ENCODE measurements around the gene SHC4. TPM values are rescaled to one million over a fixed set of nuclear protein-coding genes. Genes with fewer than 3 reads are reported as not detected.

Gene SHC4
- total RNA-seq, 1 experiment from 2014 or later = 0.63 TPM

DNA sequence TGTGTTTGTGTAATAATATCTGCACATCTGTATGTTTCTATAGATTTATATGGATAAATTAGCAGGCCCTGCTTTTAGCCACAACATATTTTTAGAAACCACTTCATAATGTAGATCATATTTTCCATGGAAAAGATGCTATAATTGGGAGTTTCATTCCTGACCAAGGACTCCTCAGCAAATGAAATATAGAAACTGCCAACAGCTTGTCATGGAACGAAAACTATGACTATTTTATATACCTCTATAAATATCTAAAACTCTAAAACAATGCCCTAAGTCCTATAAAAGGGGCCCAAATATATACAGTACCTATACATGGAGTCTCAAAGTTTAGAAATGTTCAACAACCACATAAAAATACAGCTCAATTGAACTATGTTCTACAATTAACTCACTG, 57.9 kb downstream of the SHC4 start:
- no peak overlapping the region for H3K27ac Mint-ChIP-seq
- TF ChIP-seq NR3C1 (CRISPR knock-in tag; conservative IDR thresholded peaks at IDR 0.05; ENCODE audit: low read depth) = no peak
- TF ChIP-seq ESRRA (CRISPR knock-in tag; IDR thresholded peaks at IDR 0.05; ENCODE audit: borderline replicate concordance) = no peak
- no peak for TF ChIP-seq CBFB (CRISPR knock-in tag; IDR thresholded peaks at IDR 0.05; ENCODE audit: low read depth)
- no peak for TF ChIP-seq IRF2 (CRISPR knock-in tag; IDR thresholded peaks at IDR 0.05; ENCODE audit: borderline replicate concordance, low read depth)
- TF ChIP-seq, protein P1, sequence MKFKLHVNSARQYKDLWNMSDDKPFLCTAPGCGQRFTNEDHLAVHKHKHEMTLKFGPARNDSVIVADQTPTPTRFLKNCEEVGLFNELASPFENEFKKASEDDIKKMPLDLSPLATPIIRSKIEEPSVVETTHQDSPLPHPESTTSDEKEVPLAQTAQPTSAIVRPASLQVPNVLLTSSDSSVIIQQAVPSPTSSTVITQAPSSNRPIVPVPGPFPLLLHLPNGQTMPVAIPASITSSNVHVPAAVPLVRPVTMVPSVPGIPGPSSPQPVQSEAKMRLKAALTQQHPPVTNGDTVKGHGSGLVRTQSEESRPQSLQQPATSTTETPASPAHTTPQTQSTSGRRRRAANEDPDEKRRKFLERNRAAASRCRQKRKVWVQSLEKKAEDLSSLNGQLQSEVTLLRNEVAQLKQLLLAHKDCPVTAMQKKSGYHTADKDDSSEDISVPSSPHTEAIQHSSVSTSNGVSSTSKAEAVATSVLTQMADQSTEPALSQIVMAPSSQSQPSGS (CRISPR knock-in tag; IDR thresholded peaks at IDR 0.05; ENCODE audit: borderline replicate concordance, low read depth) = no peak
- no peak for TF ChIP-seq JAZF1 (CRISPR knock-in tag; IDR thresholded peaks at IDR 0.05)
- TF ChIP-seq NFE2L1 (CRISPR knock-in tag; IDR thresholded peaks at IDR 0.05) = no peak
- TF ChIP-seq ATF3 (CRISPR knock-in tag; conservative IDR thresholded peaks at IDR 0.05) = no peak
- no peak for TF ChIP-seq SOX15 (CRISPR knock-in tag; IDR thresholded peaks at IDR 0.05)
- TF ChIP-seq, protein P2, sequence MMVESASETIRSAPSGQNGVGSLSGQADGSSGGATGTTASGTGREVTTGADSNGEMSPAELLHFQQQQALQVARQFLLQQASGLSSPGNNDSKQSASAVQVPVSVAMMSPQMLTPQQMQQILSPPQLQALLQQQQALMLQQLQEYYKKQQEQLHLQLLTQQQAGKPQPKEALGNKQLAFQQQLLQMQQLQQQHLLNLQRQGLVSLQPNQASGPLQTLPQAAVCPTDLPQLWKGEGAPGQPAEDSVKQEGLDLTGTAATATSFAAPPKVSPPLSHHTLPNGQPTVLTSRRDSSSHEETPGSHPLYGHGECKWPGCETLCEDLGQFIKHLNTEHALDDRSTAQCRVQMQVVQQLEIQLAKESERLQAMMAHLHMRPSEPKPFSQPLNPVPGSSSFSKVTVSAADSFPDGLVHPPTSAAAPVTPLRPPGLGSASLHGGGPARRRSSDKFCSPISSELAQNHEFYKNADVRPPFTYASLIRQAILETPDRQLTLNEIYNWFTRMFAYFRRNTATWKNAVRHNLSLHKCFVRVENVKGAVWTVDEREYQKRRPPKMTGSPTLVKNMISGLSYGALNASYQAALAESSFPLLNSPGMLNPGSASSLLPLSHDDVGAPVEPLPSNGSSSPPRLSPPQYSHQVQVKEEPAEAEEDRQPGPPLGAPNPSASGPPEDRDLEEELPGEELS (CRISPR knock-in tag; IDR thresholded peaks at IDR 0.05) = no peak
- no peak for TF ChIP-seq FOXJ3 (CRISPR knock-in tag; IDR thresholded peaks at IDR 0.05; ENCODE audit: borderline replicate concordance)
- no peak for TF ChIP-seq ZNF138 (CRISPR knock-in tag; conservative IDR thresholded peaks at IDR 0.05)
- DNase-seq (ENCODE audit: low spot score) = no peak
- H3K36me3 Mint-ChIP-seq = no peaks in the 10 kb centered on the region
- no peak overlapping the region for H3K4me3 Mint-ChIP-seq
- ChIA-PET POLR2A (no interaction called here), CTCF (interaction anchor here (1.1 to 2.7 kb wide), 2 partner anchors 44 to 70 kb away, joined by 3 to 11 read pairs; no protein-coding TSS in a partner anchor)
- no peaks in the 10 kb centered on the region for H3K4me1 Mint-ChIP-seq
- H3K9me3 Mint-ChIP-seq = no peaks in the 10 kb centered on the region
- no peak for ATAC-seq
- H3K27me3 Mint-ChIP-seq (ENCODE audit: low read depth) = no peaks in the 10 kb centered on the region

DNA sequence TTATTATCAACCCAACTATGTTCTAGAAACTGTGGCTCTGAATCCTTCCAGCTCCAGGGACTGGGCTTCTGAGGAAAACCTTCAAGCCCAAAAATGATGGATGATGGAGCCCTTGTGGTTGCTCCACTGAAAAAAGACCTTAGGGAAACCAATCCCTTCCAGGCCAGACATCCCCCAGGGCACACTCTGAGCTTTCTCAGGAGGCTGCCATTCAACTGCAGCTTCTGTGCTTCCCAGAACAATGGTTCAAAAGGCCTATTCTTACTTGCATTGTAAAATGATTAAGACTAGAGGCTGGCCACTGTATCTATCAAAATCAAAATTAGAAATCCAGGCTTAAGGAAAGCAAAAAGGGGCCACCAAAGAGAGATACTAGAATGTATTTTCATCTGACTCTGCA, 58.5 kb downstream of the SHC4 start:
- Mint-ChIP-seq H3K27ac (no peak overlapping the region), H3K27me3 (ENCODE audit: low read depth) (no peaks in the 10 kb centered on the region), H3K36me3 (no peaks in the 10 kb centered on the region), H3K4me3 (no peak overlapping the region), H3K4me1 (no peaks in the 10 kb centered on the region), H3K9me3 (no peaks in the 10 kb centered on the region)
- ChIA-PET CTCF (interaction anchor here (1.2 to 2.7 kb wide), 2 partner anchors 9 to 71 kb away, joined by 3 to 11 read pairs; no protein-coding TSS in a partner anchor), POLR2A (no interaction called here)
- DNase-seq (ENCODE audit: low spot score) (no peak), ATAC-seq (no peak)
- no peak for TF ChIP-seq NFE2L1 (CRISPR knock-in tag; IDR thresholded peaks at IDR 0.05)
- TF ChIP-seq, protein P3, sequence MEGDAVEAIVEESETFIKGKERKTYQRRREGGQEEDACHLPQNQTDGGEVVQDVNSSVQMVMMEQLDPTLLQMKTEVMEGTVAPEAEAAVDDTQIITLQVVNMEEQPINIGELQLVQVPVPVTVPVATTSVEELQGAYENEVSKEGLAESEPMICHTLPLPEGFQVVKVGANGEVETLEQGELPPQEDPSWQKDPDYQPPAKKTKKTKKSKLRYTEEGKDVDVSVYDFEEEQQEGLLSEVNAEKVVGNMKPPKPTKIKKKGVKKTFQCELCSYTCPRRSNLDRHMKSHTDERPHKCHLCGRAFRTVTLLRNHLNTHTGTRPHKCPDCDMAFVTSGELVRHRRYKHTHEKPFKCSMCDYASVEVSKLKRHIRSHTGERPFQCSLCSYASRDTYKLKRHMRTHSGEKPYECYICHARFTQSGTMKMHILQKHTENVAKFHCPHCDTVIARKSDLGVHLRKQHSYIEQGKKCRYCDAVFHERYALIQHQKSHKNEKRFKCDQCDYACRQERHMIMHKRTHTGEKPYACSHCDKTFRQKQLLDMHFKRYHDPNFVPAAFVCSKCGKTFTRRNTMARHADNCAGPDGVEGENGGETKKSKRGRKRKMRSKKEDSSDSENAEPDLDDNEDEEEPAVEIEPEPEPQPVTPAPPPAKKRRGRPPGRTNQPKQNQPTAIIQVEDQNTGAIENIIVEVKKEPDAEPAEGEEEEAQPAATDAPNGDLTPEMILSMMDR (IDR thresholded peaks at IDR 0.05) = no peak
- no peak for TF ChIP-seq ZNF416 (CRISPR knock-in tag; IDR thresholded peaks at IDR 0.05)
- no peak for TF ChIP-seq EMX1 (CRISPR knock-in tag; IDR thresholded peaks at IDR 0.05)
- no peak for TF ChIP-seq ZBTB43 (CRISPR knock-in tag; IDR thresholded peaks at IDR 0.05)
- TF ChIP-seq ZNF121 (CRISPR knock-in tag; IDR thresholded peaks at IDR 0.05) = no peak
- TF ChIP-seq, protein P4, sequence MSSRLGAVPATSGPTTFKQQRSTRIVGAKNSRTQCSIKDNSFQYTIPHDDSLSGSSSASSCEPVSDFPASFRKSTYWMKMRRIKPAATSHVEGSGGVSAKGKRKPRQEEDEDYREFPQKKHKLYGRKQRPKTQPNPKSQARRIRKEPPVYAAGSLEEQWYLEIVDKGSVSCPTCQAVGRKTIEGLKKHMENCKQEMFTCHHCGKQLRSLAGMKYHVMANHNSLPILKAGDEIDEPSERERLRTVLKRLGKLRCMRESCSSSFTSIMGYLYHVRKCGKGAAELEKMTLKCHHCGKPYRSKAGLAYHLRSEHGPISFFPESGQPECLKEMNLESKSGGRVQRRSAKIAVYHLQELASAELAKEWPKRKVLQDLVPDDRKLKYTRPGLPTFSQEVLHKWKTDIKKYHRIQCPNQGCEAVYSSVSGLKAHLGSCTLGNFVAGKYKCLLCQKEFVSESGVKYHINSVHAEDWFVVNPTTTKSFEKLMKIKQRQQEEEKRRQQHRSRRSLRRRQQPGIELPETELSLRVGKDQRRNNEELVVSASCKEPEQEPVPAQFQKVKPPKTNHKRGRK (CRISPR knock-in tag; IDR thresholded peaks at IDR 0.05; ENCODE audit: borderline replicate concordance) = no peak
- no peak for TF ChIP-seq ZNF425 (CRISPR knock-in tag; conservative IDR thresholded peaks at IDR 0.05)
- no peak for TF ChIP-seq OVOL2 (CRISPR knock-in tag; IDR thresholded peaks at IDR 0.05; ENCODE audit: borderline replicate concordance)
- TF ChIP-seq USF2 (CRISPR knock-in tag; IDR thresholded peaks at IDR 0.05) = no peak
- no peak for TF ChIP-seq NR1H2 (CRISPR knock-in tag; IDR thresholded peaks at IDR 0.05)
- no peak for TF ChIP-seq ATF3 (CRISPR knock-in tag; conservative IDR thresholded peaks at IDR 0.05)
- no peak for TF ChIP-seq CREB1 (CRISPR knock-in tag; IDR thresholded peaks at IDR 0.05)
- TF ChIP-seq IRF2 (CRISPR knock-in tag; IDR thresholded peaks at IDR 0.05; ENCODE audit: borderline replicate concordance, low read depth) = no peak
- TF ChIP-seq FOXJ3 (CRISPR knock-in tag; IDR thresholded peaks at IDR 0.05; ENCODE audit: borderline replicate concordance) = no peak
